LHCN-M2 (cell line): ENCODE results near the gene SEMA3F. TPM values are rescaled to one million over a fixed set of nuclear protein-coding genes. Genes with fewer than 3 reads are reported as not detected.

Source experiments
- DNase-seq: peaks from one replicate; pipeline ENCODE4 v3.0.0-alpha.2; 2012; ENCODE audit warnings: low read depth
- total RNA-seq: library from RNA; depleted of rRNA; stranded (reverse); fragments of >200 nt; gene quantifications from 2 replicates; pipeline ENCODE4 v1.2.3, GENCODE V29; 2014

SEMA3F gene
- total RNA-seq, 1 experiment from 2014 or later, result 0.17 TPM

GRCh38 chr3:50132421-50133282, 22.5 kb upstream of the SEMA3F start:
- no peak for DNase-seq

GRCh38 chr3:50133283-50133615, 21.9 kb upstream of the SEMA3F start:
- DNase-seq, result no peak

DNA sequence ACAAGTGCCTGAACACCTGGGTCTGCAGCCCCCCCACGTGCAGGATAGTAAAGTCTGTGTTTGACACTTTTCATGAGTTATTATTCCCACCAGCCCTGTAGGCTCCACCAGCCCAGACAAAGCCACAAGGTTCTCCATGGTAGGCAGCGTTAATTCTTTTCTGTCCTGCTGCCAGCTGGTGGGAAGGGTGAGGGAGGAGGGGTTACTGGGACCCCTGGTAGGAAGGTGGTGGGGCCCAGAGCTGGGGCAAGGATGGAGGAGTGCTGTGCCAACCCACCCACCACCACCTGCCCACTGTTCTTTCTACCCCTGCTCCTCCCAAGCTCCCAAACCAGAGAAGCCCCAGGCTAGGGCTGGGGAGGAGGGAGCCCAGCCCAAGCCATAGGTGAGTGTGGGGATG, 20.8 kb upstream of the SEMA3F start:
- no peak for DNase-seq

DNA sequence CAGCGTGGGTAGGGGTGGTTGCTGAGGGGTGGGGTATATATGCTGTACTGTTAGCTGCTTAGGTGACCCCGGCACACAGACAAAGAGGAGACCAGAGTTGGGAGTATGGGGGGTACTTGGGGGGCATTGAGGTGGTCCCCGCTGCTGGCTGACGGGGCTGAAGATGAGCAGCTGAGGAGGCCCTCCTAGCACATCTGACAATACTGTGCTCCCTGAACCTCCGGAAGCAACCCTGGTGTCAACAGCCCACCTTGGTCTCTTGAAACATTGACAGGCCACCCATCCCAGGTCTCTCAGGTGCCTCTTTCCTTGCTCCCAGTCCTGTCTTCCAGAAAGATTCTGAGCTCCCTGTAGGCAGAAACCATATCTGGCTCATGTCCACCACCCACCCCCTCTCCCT, 19.2 kb upstream of the SEMA3F start:
- no peak for DNase-seq

GRCh38 chr3:50136714-50137405, 18.3 kb upstream of the SEMA3F start:
- DNase-seq, result no peak

GRCh38 chr3:50137531-50137930, 17.6 kb upstream of the SEMA3F start:
- DNase-seq, result no peak

- DNase-seq, result no peak
Measured at GRCh38 chr3:50138266-50139200, 16.6 kb upstream of the SEMA3F start.

DNA sequence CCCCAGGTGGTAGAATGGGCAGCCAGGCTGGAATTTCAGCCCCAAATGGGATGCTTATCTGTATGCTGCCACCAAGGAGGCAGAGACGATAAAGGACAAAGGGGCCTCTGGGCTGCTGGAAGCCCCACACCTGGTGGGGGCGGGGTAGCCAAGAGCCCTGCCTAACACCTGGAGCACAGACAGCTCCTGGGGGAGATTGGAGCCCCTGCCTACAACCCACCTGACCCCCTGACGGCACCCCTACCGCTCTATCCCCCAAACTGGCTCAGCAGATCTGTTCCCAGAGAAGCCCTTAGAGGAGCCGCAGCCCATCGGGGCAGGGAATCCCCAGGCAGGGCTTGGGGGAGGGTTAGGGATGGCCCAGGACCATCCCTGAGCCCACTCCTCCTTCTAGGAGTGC, 15.8 kb upstream of the SEMA3F start:
- no peak for DNase-seq

DNA sequence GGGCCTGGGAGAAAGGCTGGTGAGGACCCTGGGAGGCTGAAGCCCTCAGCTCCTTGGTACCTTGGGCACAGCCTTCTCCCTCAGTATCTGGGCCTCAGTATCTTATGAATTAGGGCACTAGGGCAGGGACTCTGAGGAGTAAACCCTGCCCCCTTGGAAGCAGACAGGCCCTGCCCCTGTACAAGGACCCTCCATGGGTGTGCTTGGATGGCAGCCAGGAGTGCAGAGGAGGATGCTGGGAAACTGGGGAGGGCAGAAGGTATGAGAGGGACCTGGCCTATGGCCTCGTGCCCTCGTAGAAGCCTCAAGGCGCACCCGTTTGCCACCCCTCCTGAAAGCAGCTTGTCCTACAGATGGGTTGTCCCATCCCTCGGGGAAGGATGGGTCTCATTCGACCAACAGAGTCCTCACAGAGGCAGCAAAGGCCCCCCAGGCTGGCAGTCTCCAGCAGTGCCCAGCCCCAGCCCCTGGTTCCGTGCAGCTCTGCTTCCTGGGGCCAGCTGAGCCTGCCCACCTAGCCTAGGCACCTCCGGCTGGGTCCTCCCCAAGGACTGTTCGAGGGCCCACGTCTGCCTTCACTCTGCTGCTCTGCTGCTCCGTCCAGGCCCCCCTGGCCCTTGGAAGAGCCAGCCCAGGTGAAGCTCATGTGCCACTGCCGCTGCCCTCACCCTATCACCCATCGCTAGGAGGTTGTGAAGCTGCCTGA, 15.3 kb upstream of the SEMA3F start:
- no peak for DNase-seq

- no peak for DNase-seq
Measured at GRCh38 chr3:50140990-50141389, 14.1 kb upstream of the SEMA3F start.

GRCh38 chr3:50146316-50146901, 8.7 kb upstream of the SEMA3F start:
- DNase-seq, result no peak

DNA sequence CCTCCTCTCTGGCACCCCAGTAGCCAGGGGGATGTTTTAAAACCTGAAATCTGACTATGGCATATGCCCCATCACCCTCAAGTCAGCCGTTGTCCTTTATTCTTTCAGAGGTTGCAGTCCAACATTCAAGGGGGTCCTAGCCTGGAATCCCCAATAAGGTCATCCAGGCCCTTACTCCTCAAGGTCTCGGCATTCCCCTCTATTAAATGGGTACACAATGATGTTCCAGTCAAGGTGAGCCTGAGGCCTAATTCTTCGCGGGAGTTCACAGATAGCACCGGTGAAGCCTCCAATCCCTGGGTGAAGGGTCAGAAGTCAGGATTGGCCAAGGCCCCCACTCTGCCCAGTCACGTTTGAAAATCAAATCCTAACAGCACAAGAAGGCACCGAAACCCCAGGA, 8.1 kb upstream of the SEMA3F start:
- DNase-seq, result no peak

DNA sequence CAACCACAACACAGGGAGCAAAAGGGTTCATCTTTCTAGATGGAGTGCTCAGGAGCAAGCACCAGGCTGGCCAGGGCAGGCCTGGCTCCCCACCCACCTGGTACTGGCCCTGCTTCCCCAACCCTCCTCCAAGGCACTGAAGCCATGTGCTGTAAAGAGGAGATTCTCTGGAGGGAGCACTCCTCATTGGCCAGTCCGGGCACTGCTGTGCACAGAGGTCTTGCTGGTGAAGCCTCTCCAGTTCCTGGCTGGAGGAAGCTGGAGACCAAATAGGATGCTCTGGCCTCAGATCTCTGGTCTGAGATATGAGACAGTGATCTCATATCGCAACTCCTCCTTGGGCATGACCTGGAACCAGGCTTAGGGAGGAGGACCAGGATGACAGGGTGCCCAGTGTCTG, 7.7 kb upstream of the SEMA3F start:
- no peak for DNase-seq

GRCh38 chr3:50147861-50148260, 7.3 kb upstream of the SEMA3F start:
- DNase-seq, result no peak

GRCh38 chr3:50150404-50150750, 4.7 kb upstream of the SEMA3F start:
- no peak for DNase-seq

DNA sequence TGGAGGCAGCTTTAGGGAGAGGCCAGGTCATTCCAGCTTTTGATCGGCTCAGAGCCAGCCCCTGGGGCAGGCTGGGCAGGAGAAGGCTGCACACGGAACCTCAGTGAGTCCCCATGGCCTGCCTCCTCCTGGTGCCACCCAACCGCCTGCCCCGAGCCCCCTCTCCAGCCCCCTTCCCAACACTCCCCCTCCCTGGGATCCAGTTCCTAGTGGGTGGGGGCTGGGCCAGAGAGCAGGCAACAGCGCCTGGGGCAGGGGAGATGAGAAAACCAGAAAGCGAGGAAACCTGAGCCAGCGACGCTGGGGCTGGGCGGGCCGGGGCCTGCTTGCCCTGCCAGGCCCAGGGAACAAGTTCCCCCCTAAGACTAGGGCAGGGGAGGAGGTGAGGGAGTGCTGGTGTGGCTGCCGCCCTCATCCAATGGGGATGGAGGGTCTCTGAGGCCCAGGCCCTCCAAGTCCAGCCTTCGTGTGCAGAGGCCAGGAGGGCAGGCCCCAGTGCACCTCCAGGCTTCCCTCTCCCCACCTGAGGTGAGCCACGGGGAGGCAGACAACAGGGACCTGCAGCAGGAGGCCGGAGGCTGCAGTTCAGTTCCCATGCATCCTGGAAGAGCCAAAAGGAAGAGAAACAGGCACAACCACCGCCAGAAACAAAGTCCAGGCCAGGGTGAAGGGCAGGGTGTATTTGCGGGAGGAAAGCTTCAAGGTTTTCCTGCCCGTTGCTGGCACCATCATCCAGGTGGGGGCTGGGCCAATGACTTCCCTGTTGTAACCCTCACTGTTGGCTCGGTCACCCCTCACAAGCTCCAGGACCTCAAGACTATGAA, 4.0 kb upstream of the SEMA3F start:
- no peak for DNase-seq

GRCh38 chr3:50151728-50152127, 3.4 kb upstream of the SEMA3F start:
- no peak for DNase-seq

GRCh38 chr3:50153782-50154475, 1.2 kb upstream of the SEMA3F start:
- no peak for DNase-seq

DNA sequence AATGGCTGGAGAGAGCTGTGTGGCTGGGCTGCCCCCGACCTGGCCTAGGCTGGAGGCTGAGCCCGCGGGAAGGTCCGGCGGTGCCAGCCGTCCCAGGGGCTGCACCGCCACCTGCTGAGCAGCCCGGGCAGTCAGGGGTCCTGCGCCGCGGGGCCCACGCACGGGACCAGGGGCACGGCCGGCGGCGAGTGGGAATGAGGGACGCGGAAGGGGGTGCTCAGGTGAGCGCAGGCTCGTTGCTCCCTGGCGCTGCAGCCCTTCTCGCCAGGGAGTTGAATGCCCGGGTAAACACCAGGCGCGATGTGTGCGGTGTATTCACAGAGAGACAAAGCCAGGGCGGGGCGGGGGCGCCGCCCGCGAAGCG, 666 bp upstream of the SEMA3F start:
- no peak for DNase-seq

- no peak for DNase-seq
Measured at GRCh38 chr3:50155491-50155878, 361 bp downstream of the SEMA3F start.
